Measurements from ENCODE around the gene DPAGT1. TPM values are rescaled to one million over a fixed set of nuclear protein-coding genes. Genes with fewer than 3 reads are reported as not detected.

DPAGT1 gene
- total RNA-seq, 1 donor from 2014 or later = 15.4 TPM

GRCh38 chr11:119091966-119092879 lies 9.4 kb downstream of the DPAGT1 start:
- no peak for DNase-seq
- Histone ChIP-seq H3K9me3 (replicated peaks) (no peaks in the 10 kb centered on the region), H3K4me1 (peaks cover 40% of the 10 kb centered on the region), H3K27me3 (ENCODE audit: low read depth) (no peaks in the 10 kb centered on the region), H3K27ac (replicated peaks) (no peak overlapping the region), H3K4me3 (no peak overlapping the region), H3K36me3 (peaks cover 29% of the 10 kb centered on the region)
- intact Hi-C loops (cut with micrococcal nuclease) = no loop called here
- TF ChIP-seq CTCF (IDR thresholded peaks at IDR 0.05; ENCODE audit: borderline replicate concordance) = no peak

- Histone ChIP-seq H3K36me3 (peaks cover 22% of the 10 kb centered on the region), H3K4me3 (no peak overlapping the region), H3K4me1 (peaks cover 41% of the 10 kb centered on the region), H3K27me3 (ENCODE audit: low read depth) (no peaks in the 10 kb centered on the region), H3K9me3 (replicated peaks) (no peaks in the 10 kb centered on the region), H3K27ac (replicated peaks) (no peak overlapping the region)
- TF ChIP-seq CTCF (IDR thresholded peaks at IDR 0.05; ENCODE audit: borderline replicate concordance) = no peak
- DNase-seq = no peak
- intact Hi-C loops (cut with micrococcal nuclease) = no loop called here
Measured at GRCh38 chr11:119091178-119091577, 10.5 kb downstream of the DPAGT1 start.

- TF ChIP-seq CTCF (IDR thresholded peaks at IDR 0.05; ENCODE audit: borderline replicate concordance) = no peak
- H3K9me3 ChIP-seq (replicated peaks) = no peaks in the 10 kb centered on the region
- no peak for DNase-seq
- H3K36me3 ChIP-seq = peaks cover 22% of the 10 kb centered on the region
- intact Hi-C loops (cut with micrococcal nuclease) = no loop called here
- H3K27me3 ChIP-seq (ENCODE audit: low read depth) = no peaks in the 10 kb centered on the region
- H3K4me1 ChIP-seq = peaks cover 38% of the 10 kb centered on the region
- no peak overlapping the region for H3K27ac ChIP-seq (replicated peaks)
- no peak overlapping the region for H3K4me3 ChIP-seq
Measured at GRCh38 chr11:119089319-119089718, 12.3 kb downstream of the DPAGT1 start.

GRCh38 chr11:119088406-119088805 lies 13.2 kb downstream of the DPAGT1 start:
- intact Hi-C loops (cut with micrococcal nuclease) = no loop called here
- peaks cover 22% of the 10 kb centered on the region for H3K36me3 ChIP-seq
- no peak overlapping the region for H3K27ac ChIP-seq (replicated peaks)
- H3K4me3 ChIP-seq = no peak overlapping the region
- TF ChIP-seq CTCF (IDR thresholded peaks at IDR 0.05; ENCODE audit: borderline replicate concordance) = no peak
- H3K4me1 ChIP-seq = peaks cover 31% of the 10 kb centered on the region
- no peak for DNase-seq
- H3K9me3 ChIP-seq (replicated peaks) = no peaks in the 10 kb centered on the region
- H3K27me3 ChIP-seq (ENCODE audit: low read depth) = no peaks in the 10 kb centered on the region

- Histone ChIP-seq H3K4me3 (no peak overlapping the region), H3K27me3 (ENCODE audit: low read depth) (no peaks in the 10 kb centered on the region), H3K4me1 (peaks cover 25% of the 10 kb centered on the region), H3K27ac (replicated peaks) (no peak overlapping the region), H3K9me3 (replicated peaks) (no peaks in the 10 kb centered on the region), H3K36me3 (peaks cover 17% of the 10 kb centered on the region)
- no peak for DNase-seq
- TF ChIP-seq CTCF (IDR thresholded peaks at IDR 0.05; ENCODE audit: borderline replicate concordance) = no peak
- intact Hi-C loops (cut with micrococcal nuclease) = no loop called here
Measured at GRCh38 chr11:119087747-119088241, 13.9 kb downstream of the DPAGT1 start.
